PC-3 (cell line): ENCODE measurements around the gene VWA7. TPM values are rescaled to one million over a fixed set of nuclear protein-coding genes. Genes with fewer than 3 reads are reported as not detected.

Experiments
- ATAC-seq: fragments of 200-7000 bp; cut with Tn5 transposase; 2 replicates; pipeline ENCODE4 v1.9.1; 2020; ENCODE audit warnings: mild to moderate bottlenecking, moderate library complexity
- BruUV-seq: library from RNA; stranded (reverse); fragments of 400-500 nt; replicated peaks from 2 replicates; lab custom pipeline; 2021; lab: Mats Ljungman, UMichigan
- CTCF ChIA-PET: fragments of 300-600 bp; sonication (Branson Sonifier 250); formaldehyde crosslinking; loops from one replicate; lab custom pipeline; 2022; ENCODE audit warnings: antibody characterized with exemption; lab: Charles Lee
- POLR2A ChIA-PET: fragments of 300-600 bp; sonication (Branson Sonifier 250); formaldehyde crosslinking; loops from one replicate; lab custom pipeline; 2022; ENCODE audit warnings: antibody characterized with exemption; ENCODE audit not compliant: unreplicated experiment; lab: Charles Lee
- DNase-seq: peaks from one replicate; pipeline ENCODE4 v3.0.0-alpha.2; 2015
- H2AFZ ChIP-seq: fragments of 300-600 bp; sonication (generic); 2 replicates; pipeline ENCODE4 v1.6.0; 2016; ENCODE audit warnings: antibody characterized with exemption, low read length
- H3F3A ChIP-seq: fragments of 300-600 bp; sonication (generic); one replicate; pipeline ENCODE4 v1.6.0; 2017; ENCODE audit warnings: antibody characterized with exemption, low read length, control low read depth, mild to moderate bottlenecking; ENCODE audit not compliant: unreplicated experiment
- H3K27ac ChIP-seq: fragments of 300-600 bp; sonication (generic); 2 replicates; pipeline ENCODE4 v1.5.1; 2016; ENCODE audit warnings: mild to moderate bottlenecking, low read length
- H3K27me3 ChIP-seq: fragments of 300-600 bp; sonication (generic); 2 replicates; pipeline ENCODE4 v1.6.1; 2016; ENCODE audit warnings: low read length, mixed read lengths
- H3K36me3 ChIP-seq: fragments of 300-600 bp; sonication (generic); 2 replicates; pipeline ENCODE4 v1.6.1; 2016; ENCODE audit warnings: low read depth, mixed run types, low read length, mixed read lengths
- H3K4me1 ChIP-seq: fragments of 300-600 bp; sonication (generic); 2 replicates; pipeline ENCODE4 v1.5.1; 2016; ENCODE audit warnings: low read length; ENCODE audit not compliant: insufficient read depth
- H3K4me2 ChIP-seq: fragments of 300-600 bp; sonication (generic); 2 replicates; pipeline ENCODE4 v1.6.0; 2016; ENCODE audit warnings: low read length
- H3K4me3 ChIP-seq: fragments of 300-600 bp; sonication (generic); 2 replicates; pipeline ENCODE4 v1.5.1; 2016; ENCODE audit warnings: mild to moderate bottlenecking, low read length, mixed read lengths
- H3K79me2 ChIP-seq: fragments of 300-600 bp; sonication (generic); 2 replicates; pipeline ENCODE4 v1.6.1; 2017; ENCODE audit warnings: low read length, mixed read lengths
- H3K9ac ChIP-seq: fragments of 300-600 bp; sonication (generic); 2 replicates; pipeline ENCODE4 v1.6.0; 2016; ENCODE audit warnings: mild to moderate bottlenecking, low read length
- H3K9me2 ChIP-seq: fragments of 300-600 bp; sonication (generic); replicated peaks from 2 replicates; pipeline ENCODE4 v1.6.1; 2016; ENCODE audit warnings: mixed run types, low read length, mixed read lengths
- H3K9me3 ChIP-seq: fragments of 300-600 bp; sonication (generic); 2 replicates; pipeline ENCODE4 v1.6.1; 2016; ENCODE audit warnings: low read length, mixed read lengths
- H4K20me1 ChIP-seq: fragments of 300-600 bp; sonication (generic); 2 replicates; pipeline ENCODE4 v1.6.1; 2016; ENCODE audit warnings: low read length, mixed read lengths
- CTCF ChIP-seq: fragments of 300-600 bp; sonication (generic); conservative IDR thresholded peaks from 2 replicates; pipeline ENCODE4 v1.5.1; 2017; ENCODE audit warnings: antibody characterized with exemption, low read depth, mild to moderate bottlenecking, low read length
- EZH2 ChIP-seq: fragments of 300-600 bp; sonication (generic); IDR thresholded peaks from one replicate; pipeline ENCODE4 v1.6.1; 2017; ENCODE audit warnings: antibody characterized with exemption, mild to moderate bottlenecking, low read length; ENCODE audit not compliant: unreplicated experiment
- EZH2phosphoT487 ChIP-seq: fragments of 300-600 bp; sonication (generic); IDR thresholded peaks from 2 replicates; pipeline ENCODE4 v1.6.1; 2018; ENCODE audit warnings: mild to moderate bottlenecking, antibody characterized with exemption, low read length, borderline replicate concordance
- intact Hi-C: fragments of 100-400 bp; cut with micrococcal nuclease; formaldehyde crosslinking; loops from 2 replicates; pipeline ENCODE4 v1.9.0; 2023
- total RNA-seq: library from RNA; depleted of rRNA; stranded (reverse); fragments of >200 nt; gene quantifications from 2 replicates; pipeline ENCODE4 v1.2.3, GENCODE V29; 2014

The VWA7 gene
- total RNA-seq, 1 experiment from 2014 or later, result 1.9 TPM

DNA sequence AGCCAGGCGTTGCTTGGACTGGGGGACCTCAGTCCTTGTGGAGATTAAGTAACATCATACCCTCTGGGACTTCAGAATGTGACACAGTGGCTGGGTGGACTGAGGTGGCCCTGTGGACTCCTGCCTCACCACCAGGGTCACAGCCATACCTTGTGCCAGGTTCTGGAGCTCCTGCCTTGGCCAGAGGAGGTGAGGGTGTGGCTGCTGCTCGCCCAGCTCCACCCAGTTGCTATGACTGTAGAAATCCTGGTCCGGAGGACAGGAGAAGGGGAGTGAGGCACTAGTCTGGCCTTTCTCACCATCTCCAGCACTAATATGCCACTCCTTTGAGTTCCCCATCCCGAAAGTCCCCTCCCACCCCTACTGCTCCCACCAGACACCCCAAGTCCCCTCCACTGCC, 1.9 kb downstream of the VWA7 start:
- no peak overlapping the region for H2AFZ ChIP-seq
- no peaks in the 10 kb centered on the region for H3K9me2 ChIP-seq
- peaks cover 29% of the 10 kb centered on the region for H3K4me1 ChIP-seq
- no peak overlapping the region for H3K9ac ChIP-seq
- POLR2A ChIA-PET, result interaction anchor here (0.6 kb wide), 1 partner anchor 52 kb away, joined by 3 read pairs; the partner anchor contains the start of gene HSPA1B
- CTCF ChIA-PET, result interaction anchor here (0.7 to 0.9 kb wide), 2 partner anchors 40 to 52 kb away, joined by 3 read pairs; partner anchors contain the start of gene HSPA1A
- DNase-seq (peak; percentile 54), ATAC-seq (peak; percentile 36)
- no peaks in the 10 kb centered on the region for H3K79me2 ChIP-seq
- peaks cover 3% of the 10 kb centered on the region for H3F3A ChIP-seq
- H3K27me3 ChIP-seq, result no peaks in the 10 kb centered on the region
- H3K4me2 ChIP-seq, result no peak overlapping the region
- H3K27ac ChIP-seq, result no peak overlapping the region; the same call in 1 of the 2 replicates
- intact Hi-C loops, result no loop called here
- no peaks in the 10 kb centered on the region for H4K20me1 ChIP-seq
- H3K9me3 ChIP-seq, result no peaks in the 10 kb centered on the region
- TF ChIP-seq EZH2 (no peak), CTCF (no peak), EZH2phosphoT487 (no peak)
- H3K4me3 ChIP-seq, result no peak overlapping the region
- BruUV-seq, result no TSS peak
- H3K36me3 ChIP-seq, result peaks cover 18% of the 10 kb centered on the region; the same call in 1 of the 2 replicates

DNA sequence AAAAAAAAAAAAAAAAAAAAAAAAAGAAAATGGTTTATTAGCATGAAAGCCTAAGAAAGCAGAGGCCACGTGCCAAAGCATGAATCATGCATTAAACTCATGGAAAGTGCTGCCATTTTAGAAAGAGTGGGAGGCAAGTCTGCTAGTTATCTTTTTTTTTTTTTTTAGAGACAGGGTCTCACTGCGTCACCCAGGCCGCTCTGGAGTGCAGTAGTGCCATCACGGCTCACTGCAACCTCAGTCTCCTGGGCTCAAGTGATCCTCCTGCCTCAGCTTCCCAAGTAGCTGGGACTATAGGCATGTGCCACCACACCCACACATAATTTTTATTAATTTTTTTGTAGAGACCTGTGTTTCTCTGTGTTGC, 5.2 kb downstream of the VWA7 start:
- intact Hi-C loops, result loop anchor here (2.0 kb wide), 2 partner anchors 59 to 91 kb away; partner anchors contain the start of gene NEU1
- CTCF ChIA-PET, result no interaction called here
- POLR2A ChIA-PET, result no interaction called here
- Histone ChIP-seq H3K4me3 (no peak overlapping the region), H3K36me3 (peaks cover 2% of the 10 kb centered on the region; the same call in 1 of the 2 replicates), H2AFZ (no peak overlapping the region), H3K4me1 (peaks cover 20% of the 10 kb centered on the region), H3K9ac (no peak overlapping the region), H4K20me1 (no peaks in the 10 kb centered on the region), H3K27ac (no peak overlapping the region), H3F3A (no peaks in the 10 kb centered on the region), H3K4me2 (no peak overlapping the region), H3K79me2 (no peaks in the 10 kb centered on the region), H3K27me3 (no peaks in the 10 kb centered on the region), H3K9me2 (no peaks in the 10 kb centered on the region), H3K9me3 (no peaks in the 10 kb centered on the region)
- no peak for DNase-seq
- TF ChIP-seq EZH2phosphoT487, result no peak
- no peak for TF ChIP-seq EZH2
- no peak for TF ChIP-seq CTCF
- no TSS peak for BruUV-seq
- no peak for ATAC-seq

GRCh38 chr6:31770860-31771259, 6.3 kb downstream of the VWA7 start:
- Histone ChIP-seq H3K79me2 (no peaks in the 10 kb centered on the region), H3K9me3 (no peaks in the 10 kb centered on the region), H3K4me1 (peaks cover 9% of the 10 kb centered on the region), H3K27me3 (no peaks in the 10 kb centered on the region), H3K27ac (no peak overlapping the region), H3F3A (no peaks in the 10 kb centered on the region), H3K4me2 (no peak overlapping the region), H3K9me2 (no peaks in the 10 kb centered on the region), H4K20me1 (no peaks in the 10 kb centered on the region), H3K36me3 (peaks cover 2% of the 10 kb centered on the region; the same call in 1 of the 2 replicates), H2AFZ (no peak overlapping the region), H3K4me3 (no peak overlapping the region), H3K9ac (no peak overlapping the region)
- POLR2A ChIA-PET, result interaction anchor here (0.6 to 0.7 kb wide), 2 partner anchors 18 to 44 kb away, joined by 3 read pairs; partner anchors contain the start of gene HSPA1L
- CTCF ChIA-PET, result interaction anchor here (0.6 kb wide), 1 partner anchor 425 kb away, joined by 3 read pairs; no protein-coding TSS in a partner anchor
- DNase-seq (no peak), ATAC-seq (no peak)
- TF ChIP-seq CTCF (no peak), EZH2phosphoT487 (no peak), EZH2 (no peak)
- intact Hi-C loops, result no loop called here
- no TSS peak for BruUV-seq
